ENCODE measurements around the gene UBL5.

DNA sequence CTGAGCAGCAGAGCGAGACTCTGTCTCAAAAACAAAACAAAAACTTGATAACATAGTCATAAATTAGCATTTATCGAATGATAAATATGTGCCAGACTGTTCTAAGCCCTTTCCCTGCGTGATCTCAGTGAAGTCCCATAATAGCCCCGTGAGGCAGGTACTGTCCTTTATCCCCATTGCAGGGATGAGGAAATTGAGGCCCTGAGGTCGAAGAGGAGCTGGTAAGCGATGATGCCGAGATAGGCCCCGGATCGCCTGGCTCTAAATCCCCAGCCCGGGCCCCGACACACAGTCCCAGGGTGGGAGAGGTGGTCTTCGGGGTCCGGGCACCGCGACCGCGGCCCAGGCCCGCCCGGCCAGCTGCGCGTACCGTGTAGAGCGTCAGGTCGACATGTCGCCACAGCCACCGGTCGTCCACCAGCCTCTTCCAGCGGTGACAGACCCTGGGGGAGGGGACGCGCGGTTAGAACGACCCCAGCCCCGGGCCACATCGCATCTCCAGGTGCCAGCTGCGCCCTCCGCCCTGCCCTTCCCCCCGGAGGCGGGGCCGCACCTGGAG, 9.5 kb upstream of the UBL5 start:
- TF ChIP-seq, protein P1, sequence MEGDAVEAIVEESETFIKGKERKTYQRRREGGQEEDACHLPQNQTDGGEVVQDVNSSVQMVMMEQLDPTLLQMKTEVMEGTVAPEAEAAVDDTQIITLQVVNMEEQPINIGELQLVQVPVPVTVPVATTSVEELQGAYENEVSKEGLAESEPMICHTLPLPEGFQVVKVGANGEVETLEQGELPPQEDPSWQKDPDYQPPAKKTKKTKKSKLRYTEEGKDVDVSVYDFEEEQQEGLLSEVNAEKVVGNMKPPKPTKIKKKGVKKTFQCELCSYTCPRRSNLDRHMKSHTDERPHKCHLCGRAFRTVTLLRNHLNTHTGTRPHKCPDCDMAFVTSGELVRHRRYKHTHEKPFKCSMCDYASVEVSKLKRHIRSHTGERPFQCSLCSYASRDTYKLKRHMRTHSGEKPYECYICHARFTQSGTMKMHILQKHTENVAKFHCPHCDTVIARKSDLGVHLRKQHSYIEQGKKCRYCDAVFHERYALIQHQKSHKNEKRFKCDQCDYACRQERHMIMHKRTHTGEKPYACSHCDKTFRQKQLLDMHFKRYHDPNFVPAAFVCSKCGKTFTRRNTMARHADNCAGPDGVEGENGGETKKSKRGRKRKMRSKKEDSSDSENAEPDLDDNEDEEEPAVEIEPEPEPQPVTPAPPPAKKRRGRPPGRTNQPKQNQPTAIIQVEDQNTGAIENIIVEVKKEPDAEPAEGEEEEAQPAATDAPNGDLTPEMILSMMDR (IDR thresholded peaks at IDR 0.05; ENCODE audit: low read depth, low read length, missing input control) = no peak
- TF ChIP-seq, protein P2, sequence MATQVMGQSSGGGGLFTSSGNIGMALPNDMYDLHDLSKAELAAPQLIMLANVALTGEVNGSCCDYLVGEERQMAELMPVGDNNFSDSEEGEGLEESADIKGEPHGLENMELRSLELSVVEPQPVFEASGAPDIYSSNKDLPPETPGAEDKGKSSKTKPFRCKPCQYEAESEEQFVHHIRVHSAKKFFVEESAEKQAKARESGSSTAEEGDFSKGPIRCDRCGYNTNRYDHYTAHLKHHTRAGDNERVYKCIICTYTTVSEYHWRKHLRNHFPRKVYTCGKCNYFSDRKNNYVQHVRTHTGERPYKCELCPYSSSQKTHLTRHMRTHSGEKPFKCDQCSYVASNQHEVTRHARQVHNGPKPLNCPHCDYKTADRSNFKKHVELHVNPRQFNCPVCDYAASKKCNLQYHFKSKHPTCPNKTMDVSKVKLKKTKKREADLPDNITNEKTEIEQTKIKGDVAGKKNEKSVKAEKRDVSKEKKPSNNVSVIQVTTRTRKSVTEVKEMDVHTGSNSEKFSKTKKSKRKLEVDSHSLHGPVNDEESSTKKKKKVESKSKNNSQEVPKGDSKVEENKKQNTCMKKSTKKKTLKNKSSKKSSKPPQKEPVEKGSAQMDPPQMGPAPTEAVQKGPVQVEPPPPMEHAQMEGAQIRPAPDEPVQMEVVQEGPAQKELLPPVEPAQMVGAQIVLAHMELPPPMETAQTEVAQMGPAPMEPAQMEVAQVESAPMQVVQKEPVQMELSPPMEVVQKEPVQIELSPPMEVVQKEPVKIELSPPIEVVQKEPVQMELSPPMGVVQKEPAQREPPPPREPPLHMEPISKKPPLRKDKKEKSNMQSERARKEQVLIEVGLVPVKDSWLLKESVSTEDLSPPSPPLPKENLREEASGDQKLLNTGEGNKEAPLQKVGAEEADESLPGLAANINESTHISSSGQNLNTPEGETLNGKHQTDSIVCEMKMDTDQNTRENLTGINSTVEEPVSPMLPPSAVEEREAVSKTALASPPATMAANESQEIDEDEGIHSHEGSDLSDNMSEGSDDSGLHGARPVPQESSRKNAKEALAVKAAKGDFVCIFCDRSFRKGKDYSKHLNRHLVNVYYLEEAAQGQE (IDR thresholded peaks at IDR 0.05) = no peak
- TF ChIP-seq RAD21 (IDR thresholded peaks at IDR 0.05) = no peak
- no peak for TF ChIP-seq TAF1 (conservative IDR thresholded peaks at IDR 0.05)

Data from liver (tissue), 3 donors.